HepG2 (cell line): Measurements from ENCODE around the gene STRA6. TPM values are rescaled to one million over a fixed set of nuclear protein-coding genes. Genes with fewer than 3 reads are reported as not detected.

Source experiments
- ATAC-seq: fragments of 200-7000 bp; cut with Tn5 transposase; 3 replicates; pipeline ENCODE4 v1.9.1; 2020; ENCODE audit warnings: mild to moderate bottlenecking, moderate library complexity
- BruUV-seq: library from RNA; stranded (reverse); fragments of 400-500 nt; replicated peaks from 2 replicates; lab custom pipeline; 2021; lab: Mats Ljungman, UMichigan
- CTCF ChIA-PET: fragments of 300-600 bp; formaldehyde crosslinking; extraction: SDS; loops from one replicate; lab custom pipeline; 2021; ENCODE audit warnings: low total read pairs, inconsistent platforms, low intra/inter-chr PET ratio; lab: Yijun Ruan, JAX
- POLR2A ChIA-PET: fragments of 350-600 bp; sonication (Branson Sonifier 250); formaldehyde crosslinking; loops from one replicate; lab custom pipeline; 2020; ENCODE audit warnings: antibody characterized with exemption, inconsistent platforms; lab: Yijun Ruan, JAX
- DNase-seq: peaks from one replicate; pipeline ENCODE4 v3.0.0-alpha.2; 2015; ENCODE audit warnings: low spot score
- FAIRE-seq: peaks from 3 replicates; lab custom pipeline; 2011; peaks lifted over from hg19 to GRCh38; lab: Jason Lieb, UNC
- H2AFZ ChIP-seq: one replicate; pipeline ENCODE4 v1.6.1; 2011; ENCODE audit warnings: low read length, inconsistent platforms
- H3K27ac ChIP-seq: fragments of 300-600 bp; 3 replicates; pipeline ENCODE4 v1.8.0; 2011; ENCODE audit warnings: mixed run types, mild to moderate bottlenecking, mixed read lengths, low read length, inconsistent platforms; ENCODE audit not compliant: insufficient read depth; ENCODE audit errors: extremely low read length
- H3K27me3 ChIP-seq, 2 experiments: fragments of 200-600 bp in 1 of 2; 2 replicates in 1 of 2; 3 replicates in 1 of 2; pipeline versions ENCODE4 v1.6.0 to v1.8.0; 2011; ENCODE audit warnings: low read length in 2 of 2, mild to moderate bottlenecking in 2 of 2, moderate library complexity in 2 of 2, inconsistent platforms in 1 of 2; ENCODE audit not compliant: insufficient read depth in 2 of 2, control insufficient read depth in 1 of 2
- H3K36me3 ChIP-seq, 2 experiments: fragments of 200-600 bp in 1 of 2; replicated peaks in 1 of 2; 2 replicates in 1 of 2; 3 replicates in 1 of 2; pipeline versions ENCODE4 v1.5.1 to v1.8.0; 2011; ENCODE audit warnings: low read length in 2 of 2, inconsistent platforms in 1 of 2; ENCODE audit not compliant: insufficient read depth in 2 of 2, control insufficient read depth in 1 of 2
- H3K4me1 ChIP-seq: 2 replicates; pipeline ENCODE4 v1.5.1; 2012; ENCODE audit warnings: low read length, inconsistent platforms; ENCODE audit not compliant: insufficient read depth
- H3K4me2 ChIP-seq: 2 replicates; pipeline ENCODE4 v1.6.0; 2011; ENCODE audit warnings: low read depth, low read length, inconsistent platforms
- H3K4me3 ChIP-seq, 3 experiments: fragments of 200-600 bp in 1 of 3; sonication (generic), shearing (Covaris generic) in 1 of 3; replicated peaks in 1 of 3; 2 replicates each; pipeline ENCODE4 v1.5.1; 2011 to 2016; ENCODE audit warnings: low read length in 3 of 3, inconsistent platforms in 2 of 3, low read depth in 2 of 3, mild to moderate bottlenecking in 2 of 3, control low read depth in 1 of 3, mixed read lengths in 1 of 3; ENCODE audit not compliant: insufficient read depth in 1 of 3
- H3K79me2 ChIP-seq: one replicate; pipeline ENCODE4 v1.6.1; 2011; ENCODE audit warnings: low read length, inconsistent platforms; ENCODE audit not compliant: insufficient read depth
- H3K9ac ChIP-seq: 2 replicates; pipeline ENCODE4 v1.6.0; 2011; ENCODE audit warnings: mild to moderate bottlenecking, low read depth, low read length, inconsistent platforms; ENCODE audit not compliant: insufficient read depth
- H3K9me3 ChIP-seq: 2 replicates; pipeline ENCODE4 v1.5.1; 2012; ENCODE audit warnings: mild to moderate bottlenecking, low read length
- H4K20me1 ChIP-seq: 2 replicates; pipeline ENCODE4 v1.6.0; 2011; ENCODE audit warnings: inconsistent platforms, mild to moderate bottlenecking, low read length, moderate library complexity; ENCODE audit not compliant: insufficient read depth
- CBFB ChIP-seq: sonication (generic); formaldehyde crosslinking; IDR thresholded peaks from 2 replicates; pipeline ENCODE4 v1.4.0; 2020; ENCODE audit warnings: missing genetic modification reagents
- CENPT ChIP-seq: sonication (generic); formaldehyde crosslinking; IDR thresholded peaks from 2 replicates; pipeline ENCODE4 v1.8.0; 2022; ENCODE audit warnings: low read depth, mild to moderate bottlenecking, moderate library complexity, missing genetic modification reagents
- CSRNP2 ChIP-seq: sonication (generic); formaldehyde crosslinking; conservative IDR thresholded peaks from 2 replicates; pipeline ENCODE4 v1.8.0; 2022; ENCODE audit warnings: low read depth, missing genetic modification reagents
- E2F2 ChIP-seq: sonication (generic); formaldehyde crosslinking; IDR thresholded peaks from 2 replicates; pipeline ENCODE4 v1.4.0; 2020; ENCODE audit warnings: missing genetic modification reagents, borderline replicate concordance
- IKZF1 ChIP-seq: fragments of 450-650 bp; IDR thresholded peaks from 2 replicates; pipeline ENCODE4 v1.7.1; 2016
- NR3C1 ChIP-seq: sonication (generic); formaldehyde crosslinking; IDR thresholded peaks from 2 replicates; pipeline ENCODE4 v1.4.0; 2020; ENCODE audit warnings: missing genetic modification reagents
- RBM22 ChIP-seq: fragments of 200-400 bp; formaldehyde crosslinking; optimal IDR thresholded peaks from 2 replicates; pipeline ENCODE3; 2017; ENCODE audit warnings: mild to moderate bottlenecking, low read length, moderate library complexity
- ZFP41 ChIP-seq: sonication (generic); formaldehyde crosslinking; IDR thresholded peaks from 2 replicates; pipeline ENCODE4 v1.4.0; 2020; ENCODE audit warnings: mild to moderate bottlenecking, missing genetic modification reagents, borderline replicate concordance
- ZNF432 ChIP-seq: sonication (generic); formaldehyde crosslinking; IDR thresholded peaks from 2 replicates; pipeline ENCODE4 v1.5.0; 2020; ENCODE audit warnings: missing genetic modification reagents, mild to moderate bottlenecking, borderline replicate concordance
- ZNF674 ChIP-seq: sonication (generic); formaldehyde crosslinking; IDR thresholded peaks from 2 replicates; pipeline ENCODE4 v1.5.0; 2020; ENCODE audit warnings: low read depth, mild to moderate bottlenecking, missing genetic modification reagents
- ZNF749 ChIP-seq: sonication (generic); formaldehyde crosslinking; IDR thresholded peaks from 2 replicates; pipeline ENCODE4 v1.8.0; 2022; ENCODE audit warnings: mild to moderate bottlenecking, missing genetic modification reagents, moderate library complexity, borderline replicate concordance
- ZSCAN25 ChIP-seq: sonication (generic); formaldehyde crosslinking; IDR thresholded peaks from 2 replicates; pipeline ENCODE4 v1.8.0; 2022; ENCODE audit warnings: mild to moderate bottlenecking, missing genetic modification reagents
- WGBS: methylation state at CpG from one replicate; pipeline ENCODE4 v1.1.6; 2017; ENCODE audit warnings: low lambda C conversion rate; 5-methylcytosine and 5-hydroxymethylcytosine counted together
- in situ Hi-C: cut with HindIII; loops from 2 replicates; pipeline ENCODE4 v1.10.0; 2017; ENCODE audit warnings: low pct_unique_long_range_greater_than_20kb; ENCODE audit not compliant: extremely low pct_ligation_motif_present
- intact Hi-C: fragments of 100-400 bp; cut with micrococcal nuclease; formaldehyde crosslinking; loops from one replicate; pipeline ENCODE4 v1.10.0; 2022; ENCODE audit not compliant: unreplicated experiment
- polyA plus RNA-seq, 8 experiments: library from polyadenylated mRNA; depleted of rRNA in 3 of 8; stranded (reverse) in 7 of 8; unstranded in 1 of 8; fragments of >200 nt; fragmentation: Illumina TruSeq in 4 of 8; extraction: Trizol in 4 of 8; gene quantifications; 2 replicates each; pipeline versions ENCODE4 v1.2.1 to v1.2.3, GENCODE V29; 2011 to 2016; ENCODE audit warnings: low read depth in 4 of 8, missing spikeins in 1 of 8, mixed read lengths in 1 of 8; ENCODE audit not compliant: insufficient read depth in 1 of 8
- total RNA-seq, 5 experiments: library from RNA; depleted of rRNA; stranded (reverse); fragments of >200 nt; fragmentation: Illumina TruSeq; extraction: Trizol; gene quantifications; 2 replicates each; pipeline ENCODE4 v1.2.3, GENCODE V29; 2016; ENCODE audit warnings: low read depth in 1 of 5
- TF ChIP-seq, protein P1 (sequence below): sonication (generic); formaldehyde crosslinking; IDR thresholded peaks from 2 replicates; pipeline ENCODE4 v1.4.0; 2020; ENCODE audit warnings: mild to moderate bottlenecking, low read depth, missing genetic modification reagents

STRA6 gene
- total and polyA plus RNA-seq, 2 of the 13 experiments (the other 11 are each of a cell fraction or from before 2014, with no cell fraction given) = 1.6 to 2.1 TPM

- Histone ChIP-seq H3K4me1 (0 out of 2 replicates have a peak, but pooled peaks cover 15% of the 10 kb centered on the region), H4K20me1 (no peaks in the 10 kb centered on the region), H2AFZ (no peak overlapping the region), H3K9me3 (no peaks in the 10 kb centered on the region), H3K79me2 (no peaks in the 10 kb centered on the region), H3K27me3 (no peaks in the 10 kb centered on the region; a peak in 1 of 5 replicates), H3K9ac (no peak overlapping the region), H3K4me3 (no peak overlapping the region), H3K27ac (no peak overlapping the region), H3K36me3 (no peaks in the 10 kb centered on the region), H3K4me2 (no peak overlapping the region)
- FAIRE-seq (no peak), ATAC-seq (no peak), DNase-seq (no peak)
- WGBS = no CpG with 5 or more reads among the region's 9 CpGs
- POLR2A ChIA-PET = no interaction called here
- in situ Hi-C loops (no loop called here), intact Hi-C loops (no loop called here)
- no TSS peak for BruUV-seq
- TF ChIP-seq ZNF674 (no peak), CBFB (CRISPR knock-in tag) (no peak), E2F2 (CRISPR knock-in tag) (no peak), NR3C1 (CRISPR knock-in tag) (no peak), ZSCAN25 (CRISPR knock-in tag) (no peak)
- CTCF ChIA-PET = no interaction called here
These were observed 5.2 kb downstream of the STRA6 start for GRCh38 chr15:74197176-74197965.

DNA sequence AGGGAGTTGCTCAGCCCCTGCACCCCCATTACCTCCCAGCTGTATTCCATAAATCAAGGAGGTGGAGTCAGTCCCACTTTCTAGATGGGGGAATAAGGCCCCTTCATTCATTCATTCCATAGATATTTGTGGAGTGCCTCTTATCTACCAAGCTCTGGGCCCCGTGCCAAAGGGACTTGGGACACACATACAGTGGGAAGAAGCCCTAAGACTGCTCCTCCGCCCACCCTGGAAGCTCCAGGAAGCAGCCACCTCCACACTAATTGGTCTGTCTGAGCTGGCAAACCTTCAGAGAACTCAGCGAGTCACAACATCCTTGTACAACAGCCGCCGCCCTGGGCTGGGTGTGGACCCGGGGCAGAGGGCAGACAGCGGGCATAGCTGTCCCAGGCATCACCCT lies 6.4 kb downstream of the STRA6 start:
- no peak overlapping the region for H3K4me2 ChIP-seq
- no peak overlapping the region for H3K27ac ChIP-seq
- intact Hi-C loops (no loop called here), in situ Hi-C loops (no loop called here)
- H4K20me1 ChIP-seq = no peaks in the 10 kb centered on the region
- peak; percentile 43 for DNase-seq
- WGBS = 0% methylated on average over 2 of the region's 7 CpGs
- no peak for FAIRE-seq
- POLR2A ChIA-PET = no interaction called here
- no peak overlapping the region for H3K9ac ChIP-seq
- no TSS peak for BruUV-seq
- CTCF ChIA-PET = no interaction called here
- H3K27me3 ChIP-seq = no peaks in the 10 kb centered on the region; a peak in 1 of 5 replicates
- no peak for ATAC-seq
- no peaks in the 10 kb centered on the region for H3K79me2 ChIP-seq
- no peak overlapping the region for H3K4me3 ChIP-seq
- no peaks in the 10 kb centered on the region for H3K36me3 ChIP-seq
- H3K9me3 ChIP-seq = no peaks in the 10 kb centered on the region
- H2AFZ ChIP-seq = no peak overlapping the region
- H3K4me1 ChIP-seq = 0 out of 2 replicates have a peak, but pooled peaks cover 8% of the 10 kb centered on the region
- TF ChIP-seq, protein P1, sequence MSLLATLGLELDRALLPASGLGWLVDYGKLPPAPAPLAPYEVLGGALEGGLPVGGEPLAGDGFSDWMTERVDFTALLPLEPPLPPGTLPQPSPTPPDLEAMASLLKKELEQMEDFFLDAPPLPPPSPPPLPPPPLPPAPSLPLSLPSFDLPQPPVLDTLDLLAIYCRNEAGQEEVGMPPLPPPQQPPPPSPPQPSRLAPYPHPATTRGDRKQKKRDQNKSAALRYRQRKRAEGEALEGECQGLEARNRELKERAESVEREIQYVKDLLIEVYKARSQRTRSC (CRISPR knock-in tag) = no peak
- TF ChIP-seq IKZF1 = no peak
- no peak for TF ChIP-seq ZFP41 (CRISPR knock-in tag)
- no peak for TF ChIP-seq CSRNP2 (CRISPR knock-in tag)
- TF ChIP-seq ZNF432 = no peak
- TF ChIP-seq ZNF749 (CRISPR knock-in tag) = no peak
- TF ChIP-seq RBM22 = no peak
- no peak for TF ChIP-seq CENPT (CRISPR knock-in tag)
